DOHH2 (cell line): ENCODE results near the gene BMP6.

ENCODE experiments used
- H3F3A ChIP-seq: fragments of 200-600 bp; sonication (generic), shearing (Covaris generic); 2 replicates; pipeline ENCODE4 v1.6.0; 2016; ENCODE audit warnings: antibody characterized with exemption, mild to moderate bottlenecking; ENCODE audit not compliant: control insufficient read depth, insufficient read depth
- H3K27ac ChIP-seq: fragments of 200-600 bp; sonication (generic); 2 replicates; pipeline ENCODE4 v1.5.1; 2014; ENCODE audit warnings: low read depth, mild to moderate bottlenecking, low read length, moderate library complexity
- H3K27me3 ChIP-seq: fragments of 200-600 bp; sonication (generic); 2 replicates; pipeline ENCODE4 v1.6.1; 2014; ENCODE audit warnings: mild to moderate bottlenecking, low read length, mixed read lengths; ENCODE audit not compliant: control insufficient read depth
- H3K36me3 ChIP-seq: fragments of 200-600 bp; sonication (generic); 2 replicates; pipeline ENCODE4 v1.6.1; 2014; ENCODE audit warnings: mild to moderate bottlenecking, low read length, moderate library complexity, mixed read lengths; ENCODE audit not compliant: control insufficient read depth
- H3K4me1 ChIP-seq: fragments of 200-600 bp; sonication (generic); 2 replicates; pipeline ENCODE4 v1.6.1; 2014; ENCODE audit warnings: mild to moderate bottlenecking, low read length, mixed read lengths; ENCODE audit not compliant: control insufficient read depth
- H3K4me2 ChIP-seq: fragments of 200-600 bp; sonication (generic); 2 replicates; pipeline ENCODE4 v1.6.0; 2014; ENCODE audit warnings: mild to moderate bottlenecking, low read length, moderate library complexity
- H3K4me3 ChIP-seq: fragments of 200-600 bp; sonication (generic); 2 replicates; pipeline ENCODE4 v1.5.1; 2014; ENCODE audit warnings: mild to moderate bottlenecking, low read length, mixed read lengths
- H3K79me2 ChIP-seq: fragments of 200-600 bp; sonication (generic); 2 replicates; pipeline ENCODE4 v1.6.1; 2014; ENCODE audit warnings: mild to moderate bottlenecking, low read length, mixed read lengths; ENCODE audit not compliant: control insufficient read depth
- H3K9me2 ChIP-seq: fragments of 200-600 bp; sonication (generic); replicated peaks from 2 replicates; pipeline ENCODE4 v1.6.1; 2014; ENCODE audit warnings: mild to moderate bottlenecking, low read length, mixed read lengths; ENCODE audit not compliant: control insufficient read depth
- H3K9me3 ChIP-seq: fragments of 200-600 bp; sonication (generic); 2 replicates; pipeline ENCODE4 v1.6.1; 2014; ENCODE audit warnings: antibody characterized with exemption, low read length, mixed read lengths; ENCODE audit not compliant: control insufficient read depth, insufficient read depth
- H4K20me1 ChIP-seq: fragments of 200-600 bp; sonication (generic); 2 replicates; pipeline ENCODE4 v1.6.0; 2014; ENCODE audit warnings: low read depth, mild to moderate bottlenecking, antibody characterized with exemption, low read length, moderate library complexity; ENCODE audit not compliant: control insufficient read depth, insufficient read depth
- CTCF ChIP-seq: fragments of 200-600 bp; sonication (generic); IDR thresholded peaks from one replicate; pipeline ENCODE4 v1.5.1; 2014; ENCODE audit warnings: antibody characterized with exemption, mild to moderate bottlenecking, low read depth, low read length; ENCODE audit not compliant: poor library complexity, severe bottlenecking
- EZH2phosphoT487 ChIP-seq: fragments of 200-600 bp; sonication (generic); IDR thresholded peaks from 2 replicates; pipeline ENCODE4 v1.6.1; 2017; ENCODE audit warnings: borderline replicate concordance, mild to moderate bottlenecking, antibody characterized with exemption, low read length, moderate library complexity, mixed read lengths

BMP6 gene

GRCh38 chr6:7745942-7746341 lies 20.0 kb downstream of the BMP6 start:
- no peaks in the 10 kb centered on the region for H3K9me2 ChIP-seq
- H3F3A ChIP-seq = no peaks in the 10 kb centered on the region
- H3K4me3 ChIP-seq = no peak overlapping the region
- H3K79me2 ChIP-seq = no peaks in the 10 kb centered on the region
- H3K4me1 ChIP-seq = no peaks in the 10 kb centered on the region
- H3K36me3 ChIP-seq = no peaks in the 10 kb centered on the region
- H4K20me1 ChIP-seq = no peaks in the 10 kb centered on the region
- peaks cover 8% of the 10 kb centered on the region; the same call in 1 of the 2 replicates for H3K27me3 ChIP-seq
- no peak overlapping the region for H3K27ac ChIP-seq
- TF ChIP-seq CTCF (no peak), EZH2phosphoT487 (no peak)
- no peaks in the 10 kb centered on the region for H3K9me3 ChIP-seq
- H3K4me2 ChIP-seq = no peak overlapping the region

DNA sequence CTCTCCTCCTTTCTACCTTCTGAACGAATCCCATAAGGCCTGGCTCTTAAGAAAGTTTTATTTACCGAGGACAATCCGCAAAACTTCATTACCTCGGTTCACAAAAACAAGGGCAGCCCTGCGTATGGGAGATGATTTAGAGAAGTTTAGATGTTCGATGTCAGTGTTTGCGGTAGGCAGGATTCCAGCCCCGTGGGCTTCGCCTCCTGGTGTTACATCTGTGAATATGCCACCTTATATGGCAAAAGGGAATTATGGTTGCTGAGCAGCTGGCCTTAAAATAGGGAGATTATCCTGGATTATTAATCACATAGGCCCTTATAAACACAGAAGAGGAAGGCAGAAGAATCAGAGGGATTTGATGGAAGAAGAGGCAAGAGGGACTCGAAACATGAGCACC lies 21.1 kb downstream of the BMP6 start:
- H3K79me2 ChIP-seq = no peaks in the 10 kb centered on the region
- H3K27me3 ChIP-seq = peaks cover 8% of the 10 kb centered on the region; the same call in 1 of the 2 replicates
- no peaks in the 10 kb centered on the region for H3K4me1 ChIP-seq
- H3K36me3 ChIP-seq = no peaks in the 10 kb centered on the region
- no peak overlapping the region for H3K4me2 ChIP-seq
- H3K9me3 ChIP-seq = no peaks in the 10 kb centered on the region
- TF ChIP-seq EZH2phosphoT487 (no peak), CTCF (no peak)
- H3F3A ChIP-seq = no peaks in the 10 kb centered on the region
- H3K27ac ChIP-seq = no peak overlapping the region
- H3K9me2 ChIP-seq = no peaks in the 10 kb centered on the region
- no peak overlapping the region for H3K4me3 ChIP-seq
- H4K20me1 ChIP-seq = no peaks in the 10 kb centered on the region

GRCh38 chr6:7747433-7747832 lies 21.5 kb downstream of the BMP6 start:
- no peaks in the 10 kb centered on the region for H3K9me3 ChIP-seq
- no peaks in the 10 kb centered on the region for H3K36me3 ChIP-seq
- no peak for TF ChIP-seq EZH2phosphoT487
- TF ChIP-seq CTCF = no peak
- H3F3A ChIP-seq = no peaks in the 10 kb centered on the region
- no peaks in the 10 kb centered on the region for H3K4me1 ChIP-seq
- no peak overlapping the region for H3K27ac ChIP-seq
- no peaks in the 10 kb centered on the region for H3K79me2 ChIP-seq
- peaks cover 8% of the 10 kb centered on the region; the same call in 1 of the 2 replicates for H3K27me3 ChIP-seq
- no peaks in the 10 kb centered on the region for H3K9me2 ChIP-seq
- no peaks in the 10 kb centered on the region for H4K20me1 ChIP-seq
- no peak overlapping the region for H3K4me2 ChIP-seq
- no peak overlapping the region for H3K4me3 ChIP-seq
